ENCODE data around the gene INSC. TPM values are rescaled to one million over a fixed set of nuclear protein-coding genes. Genes with fewer than 3 reads are reported as not detected.

The INSC gene
- total and polyA plus RNA-seq, 9 of the 15 experiments (the other 6 are each of a cell fraction or from before 2014, with no cell fraction given): not detected

GRCh38 chr11:15204711-15205110, 90.0 kb downstream of the INSC start:
- H3K4me1 ChIP-seq (replicated peaks in 1 of 2; ENCODE audit: control insufficient read depth in 2 of 2, insufficient read depth in 2 of 2, low read length in 2 of 2): no peaks in the 10 kb centered on the region
- CTCF ChIA-PET (ENCODE audit: low intra/inter-chr PET ratio): no interaction called here
- H3K4me3 ChIP-seq: no peak overlapping the region
- DNase-seq (ENCODE audit: extremely low read depth in 1 of 4, low spot score in 3 of 4) (no peak), ATAC-seq (no peak), FAIRE-seq (no peak)
- no peak for TF ChIP-seq HDGF (IDR thresholded peaks at IDR 0.05)
- TF ChIP-seq HLTF (IDR thresholded peaks at IDR 0.05): no peak
- TF ChIP-seq NFIX (CRISPR knock-in tag; IDR thresholded peaks at IDR 0.05; ENCODE audit: low read depth): no peak
- TF ChIP-seq RAD51 (IDR thresholded peaks at IDR 0.05; ENCODE audit: borderline replicate concordance, low read depth): no peak
- TF ChIP-seq NCOA1 (IDR thresholded peaks at IDR 0.05; ENCODE audit: low read depth): no peak
- no peak for TF ChIP-seq ZNF431 (CRISPR knock-in tag; IDR thresholded peaks at IDR 0.05)
- no peak for TF ChIP-seq RBBP5 (IDR thresholded peaks at IDR 0.05; ENCODE audit: borderline replicate concordance, insufficient read depth, low read length, poor library complexity, severe bottlenecking)
- TF ChIP-seq CREB3L1 (IDR thresholded peaks at IDR 0.05; ENCODE audit: borderline replicate concordance, low read depth): no peak
- no peak for TF ChIP-seq EP400 (IDR thresholded peaks at IDR 0.05)
- no peak for TF ChIP-seq ZBTB12 (CRISPR knock-in tag; IDR thresholded peaks at IDR 0.05)
- TF ChIP-seq MCM7 (IDR thresholded peaks at IDR 0.05): no peak
- no peak for TF ChIP-seq MYBL2 (IDR thresholded peaks at IDR 0.05; ENCODE audit: low read depth)
- TF ChIP-seq MYBL2 (CRISPR knock-in tag; IDR thresholded peaks at IDR 0.05; ENCODE audit: borderline replicate concordance): no peak
- TF ChIP-seq ZNF717 (CRISPR knock-in tag; IDR thresholded peaks at IDR 0.05): no peak
- TF ChIP-seq MBD2 (IDR thresholded peaks at IDR 0.05; ENCODE audit: borderline replicate concordance, low read depth): no peak
- no peaks in the 10 kb centered on the region for H3K9me1 ChIP-seq (ENCODE audit: control insufficient read depth, insufficient read depth, low read length)
- no peaks in the 10 kb centered on the region for H3K79me2 ChIP-seq (ENCODE audit: control insufficient read depth, insufficient read depth, low read length)
- POLR2A ChIA-PET: no interaction called here
- no TSS peak for BruUV-seq (replicated peaks)
- no peak overlapping the region for H3K27ac ChIP-seq (ENCODE audit: extremely low read depth, low read depth, low read length)
- no peak overlapping the region for H3K4me2 ChIP-seq (ENCODE audit: insufficient read depth, low read length)
- intact Hi-C loops (cut with micrococcal nuclease) (no loop called here), in situ Hi-C loops (cut with MboI) (no loop called here)
- no peak overlapping the region for H2AFZ ChIP-seq (ENCODE audit: low read depth, low read length)
- H3K27me3 ChIP-seq (ENCODE audit: control insufficient read depth in 2 of 2, insufficient read depth in 2 of 2, low read length in 2 of 2): peaks cover 0 to 9% of the 10 kb centered on the region in 2 experiments; a peak in 1 of 5 replicates
- H4K20me1 ChIP-seq (replicated peaks; ENCODE audit: control insufficient read depth, insufficient read depth, low read length): no peaks in the 10 kb centered on the region; the same call in 1 of the 2 replicates
- no peaks in the 10 kb centered on the region for H3K9me3 ChIP-seq (replicated peaks; ENCODE audit: control insufficient read depth, insufficient read depth, low read depth, low read length)
- 2% methylated on average over 10 of the region's 10 CpGs for WGBS (ENCODE audit: insufficient coverage, low coverage, missing lambda C conversion rate)
- H3K9ac ChIP-seq (ENCODE audit: insufficient read depth in 1 of 2, low read depth in 2 of 2, low read length in 2 of 2): no peak overlapping the region
- no peaks in the 10 kb centered on the region for H3K36me3 ChIP-seq (ENCODE audit: control insufficient read depth, insufficient read depth, low read length)
